ENCODE data around the gene SPPL3. TPM values are rescaled to one million over a fixed set of nuclear protein-coding genes. Genes with fewer than 3 reads are reported as not detected.

The SPPL3 gene
- total RNA-seq, 2 experiments from 2014 or later: 38.3 to 43.4 TPM

DNA sequence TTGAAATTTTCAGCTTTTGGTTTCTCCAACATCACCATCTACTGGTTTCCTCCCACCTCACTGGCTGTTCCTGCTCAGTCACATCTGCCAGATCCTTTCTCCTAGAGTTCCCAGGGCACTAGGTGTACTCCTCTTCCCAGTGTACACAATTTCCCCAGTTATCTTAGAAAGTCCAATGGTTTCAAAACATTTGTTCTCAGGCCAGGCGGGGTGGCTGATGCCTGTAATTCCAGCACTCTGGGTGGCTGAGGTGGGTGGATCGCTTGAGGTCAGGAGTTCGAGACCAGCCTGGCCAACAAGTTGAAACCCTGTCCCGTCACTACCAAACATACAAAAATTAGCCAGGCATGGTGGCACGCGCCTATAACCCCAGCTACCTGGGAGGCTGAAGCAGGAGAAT is 60.7 kb downstream of the SPPL3 start:
- no peak for ATAC-seq (ENCODE audit: poor library complexity)
- H3K4me1 ChIP-seq (ENCODE audit: insufficient read depth, low read length): peaks cover 15% of the 10 kb centered on the region
- ChIA-PET POLR2A (no interaction called here), CTCF (no interaction called here)
- no peaks in the 10 kb centered on the region for H3K9me3 Mint-ChIP-seq
- no peaks in the 10 kb centered on the region for H3K27me3 Mint-ChIP-seq
- H3K36me3 Mint-ChIP-seq (ENCODE audit: low read depth): peaks cover 4% of the 10 kb centered on the region
- H3K4me3 Mint-ChIP-seq: no peak overlapping the region
- peaks cover 42% of the 10 kb centered on the region for H3K4me1 Mint-ChIP-seq (ENCODE audit: low read depth)
- no peaks in the 10 kb centered on the region for H3K9me3 ChIP-seq (ENCODE audit: control insufficient read depth in 1 of 2, insufficient read depth in 1 of 2, low read length in 2 of 2)
- TF ChIP-seq, protein P1, sequence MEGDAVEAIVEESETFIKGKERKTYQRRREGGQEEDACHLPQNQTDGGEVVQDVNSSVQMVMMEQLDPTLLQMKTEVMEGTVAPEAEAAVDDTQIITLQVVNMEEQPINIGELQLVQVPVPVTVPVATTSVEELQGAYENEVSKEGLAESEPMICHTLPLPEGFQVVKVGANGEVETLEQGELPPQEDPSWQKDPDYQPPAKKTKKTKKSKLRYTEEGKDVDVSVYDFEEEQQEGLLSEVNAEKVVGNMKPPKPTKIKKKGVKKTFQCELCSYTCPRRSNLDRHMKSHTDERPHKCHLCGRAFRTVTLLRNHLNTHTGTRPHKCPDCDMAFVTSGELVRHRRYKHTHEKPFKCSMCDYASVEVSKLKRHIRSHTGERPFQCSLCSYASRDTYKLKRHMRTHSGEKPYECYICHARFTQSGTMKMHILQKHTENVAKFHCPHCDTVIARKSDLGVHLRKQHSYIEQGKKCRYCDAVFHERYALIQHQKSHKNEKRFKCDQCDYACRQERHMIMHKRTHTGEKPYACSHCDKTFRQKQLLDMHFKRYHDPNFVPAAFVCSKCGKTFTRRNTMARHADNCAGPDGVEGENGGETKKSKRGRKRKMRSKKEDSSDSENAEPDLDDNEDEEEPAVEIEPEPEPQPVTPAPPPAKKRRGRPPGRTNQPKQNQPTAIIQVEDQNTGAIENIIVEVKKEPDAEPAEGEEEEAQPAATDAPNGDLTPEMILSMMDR (IDR thresholded peaks at IDR 0.05): no peak
- H3K27ac ChIP-seq (ENCODE audit: low read depth in 1 of 2, low read length in 2 of 2): no peak overlapping the region
- no peak overlapping the region for H3K27ac Mint-ChIP-seq
- H3K27me3 ChIP-seq (ENCODE audit: control insufficient read depth in 1 of 2, insufficient read depth in 2 of 2, low read length in 2 of 2): no peaks in the 10 kb centered on the region
- no peak for DNase-seq
- H3K36me3 ChIP-seq (ENCODE audit: insufficient read depth, low read length): no peaks in the 10 kb centered on the region
- intact Hi-C loops (cut with DNase I, micrococcal nuclease): no loop called here
- no peak overlapping the region for H3K4me3 ChIP-seq (ENCODE audit: low read length)

DNA sequence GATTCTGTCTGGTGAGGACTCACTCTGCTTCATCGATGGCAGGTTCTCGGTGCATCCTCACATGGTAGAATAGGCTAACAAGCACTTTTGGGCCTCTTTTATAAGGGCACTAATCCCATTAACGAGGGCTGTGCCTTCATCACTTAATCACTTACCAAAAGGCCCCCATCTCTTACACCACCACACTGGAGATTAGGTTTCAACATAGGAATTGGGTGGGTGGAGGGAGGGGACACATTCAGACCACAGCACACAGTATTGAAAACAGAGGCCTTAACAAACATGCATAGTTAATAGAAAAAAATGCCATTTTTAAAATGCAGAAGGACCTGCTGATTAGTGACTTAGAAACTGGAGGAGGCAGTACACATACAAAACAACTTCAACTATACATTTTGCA is 61.6 kb downstream of the SPPL3 start:
- ChIA-PET POLR2A (no interaction called here), CTCF (no interaction called here)
- TF ChIP-seq, protein P1 (IDR thresholded peaks at IDR 0.05): no peak
- H3K36me3 Mint-ChIP-seq (ENCODE audit: low read depth): peaks cover 4% of the 10 kb centered on the region
- H3K27me3 Mint-ChIP-seq: no peaks in the 10 kb centered on the region
- H3K4me3 Mint-ChIP-seq: no peak overlapping the region
- Histone ChIP-seq H3K9me3 (ENCODE audit: control insufficient read depth in 1 of 2, insufficient read depth in 1 of 2, low read length in 2 of 2) (no peaks in the 10 kb centered on the region), H3K27me3 (ENCODE audit: control insufficient read depth in 1 of 2, insufficient read depth in 2 of 2, low read length in 2 of 2) (no peaks in the 10 kb centered on the region), H3K36me3 (ENCODE audit: insufficient read depth, low read length) (no peaks in the 10 kb centered on the region), H3K27ac (ENCODE audit: low read depth in 1 of 2, low read length in 2 of 2) (no peak overlapping the region), H3K4me3 (ENCODE audit: low read length) (no peak overlapping the region), H3K4me1 (ENCODE audit: insufficient read depth, low read length) (peaks cover 15% of the 10 kb centered on the region)
- no peak for ATAC-seq (ENCODE audit: poor library complexity)
- peaks cover 43% of the 10 kb centered on the region for H3K4me1 Mint-ChIP-seq (ENCODE audit: low read depth)
- no peak for DNase-seq
- H3K9me3 Mint-ChIP-seq: no peaks in the 10 kb centered on the region
- intact Hi-C loops (cut with DNase I, micrococcal nuclease): no loop called here
- H3K27ac Mint-ChIP-seq: no peak overlapping the region

DNA sequence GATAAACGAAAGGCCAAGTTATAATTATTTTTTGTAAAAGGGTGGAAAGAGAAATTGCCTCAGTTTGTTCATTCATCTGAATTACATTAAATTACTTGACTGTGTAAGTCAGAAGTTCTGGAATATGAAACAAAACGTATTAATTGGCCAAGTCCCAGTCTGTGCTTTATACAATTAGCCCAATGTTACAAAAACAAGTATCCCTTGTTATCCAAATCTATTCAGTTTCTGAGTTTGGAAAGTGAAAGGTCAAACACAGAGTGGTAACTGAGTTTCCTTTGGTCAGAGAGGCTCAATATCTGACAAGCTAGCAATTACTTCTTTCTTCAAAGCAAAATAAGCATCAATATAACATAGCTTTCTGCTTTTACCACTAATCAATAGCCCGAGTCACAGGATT is 62.6 kb downstream of the SPPL3 start:
- Mint-ChIP-seq H3K4me3 (no peak overlapping the region), H3K27me3 (no peaks in the 10 kb centered on the region), H3K9me3 (no peaks in the 10 kb centered on the region), H3K36me3 (ENCODE audit: low read depth) (peaks cover 4% of the 10 kb centered on the region), H3K4me1 (ENCODE audit: low read depth) (peaks cover 45% of the 10 kb centered on the region), H3K27ac (no peak overlapping the region)
- ChIA-PET CTCF (no interaction called here), POLR2A (no interaction called here)
- ATAC-seq (ENCODE audit: poor library complexity): no peak
- no peaks in the 10 kb centered on the region for H3K27me3 ChIP-seq (ENCODE audit: control insufficient read depth in 1 of 2, insufficient read depth in 2 of 2, low read length in 2 of 2)
- no peaks in the 10 kb centered on the region for H3K9me3 ChIP-seq (ENCODE audit: control insufficient read depth in 1 of 2, insufficient read depth in 1 of 2, low read length in 2 of 2)
- H3K4me1 ChIP-seq (ENCODE audit: insufficient read depth, low read length): peaks cover 13% of the 10 kb centered on the region
- H3K4me3 ChIP-seq (ENCODE audit: low read length): no peak overlapping the region
- no peaks in the 10 kb centered on the region for H3K36me3 ChIP-seq (ENCODE audit: insufficient read depth, low read length)
- TF ChIP-seq, protein P1 (IDR thresholded peaks at IDR 0.05): no peak
- intact Hi-C loops (cut with DNase I, micrococcal nuclease): no loop called here
- no peak for DNase-seq
- no peak overlapping the region for H3K27ac ChIP-seq (ENCODE audit: low read depth in 1 of 2, low read length in 2 of 2)
